Stimulated activated CD4-positive, alpha-beta T cell treated with anti-CD3 and anti-CD28 coated beads, Interleukin-2, amount 100 ng/mL, for 48 hours (primary cell): ENCODE data around the gene ZNF326.
A peak's percentile ranks its signal among the peaks of the same experiment; 100 is the strongest.
"Not testable (repeated sequence)": the region's sequence is repeated elsewhere in the genome, so short reads cannot be mapped to it uniquely, and the experiment has no call there.

Experiments
- DNase-seq, 2 donors: peaks; one replicate each; pipeline ENCODE4 v3.0.0-alpha.2; 2020

Gene ZNF326

GRCh38 chr1:89966656-89967055 lies 28.3 kb upstream of the ZNF326 start:
- DNase-seq, result no peak

GRCh38 chr1:89971600-89971999 lies 23.3 kb upstream of the ZNF326 start:
- no peak for DNase-seq

GRCh38 chr1:89972024-89972423 lies 22.9 kb upstream of the ZNF326 start:
- DNase-seq, result no peak

GRCh38 chr1:89973471-89974127 lies 21.3 kb upstream of the ZNF326 start:
- no peak for DNase-seq

GRCh38 chr1:89974256-89974655 lies 20.7 kb upstream of the ZNF326 start:
- no peak for DNase-seq

- DNase-seq, result no peak
These were observed 20.0 kb upstream of the ZNF326 start for GRCh38 chr1:89974696-89975470.

- DNase-seq, result no peak
These were observed 19.3 kb upstream of the ZNF326 start for GRCh38 chr1:89975540-89976125.

GRCh38 chr1:89978755-89979154 lies 16.2 kb upstream of the ZNF326 start:
- DNase-seq, result no peak

- DNase-seq, result no peak
These were observed 14.3 kb upstream of the ZNF326 start for GRCh38 chr1:89980605-89981004.

GRCh38 chr1:89982846-89983245 lies 12.1 kb upstream of the ZNF326 start:
- DNase-seq, result not testable (repeated sequence)

GRCh38 chr1:89984564-89985116 lies 10.3 kb upstream of the ZNF326 start:
- not testable (repeated sequence) for DNase-seq

GRCh38 chr1:89986020-89986419 lies 8.9 kb upstream of the ZNF326 start:
- DNase-seq, result no peak

- DNase-seq, result peak; percentile 26 to 46
These were observed 7.6 kb upstream of the ZNF326 start for GRCh38 chr1:89987159-89987819.

- DNase-seq, result no peak
These were observed 5.8 kb upstream of the ZNF326 start for GRCh38 chr1:89989099-89989498.

- no peak for DNase-seq
These were observed 5.1 kb upstream of the ZNF326 start for GRCh38 chr1:89989799-89990198.

- no peak for DNase-seq
These were observed 3.7 kb upstream of the ZNF326 start for GRCh38 chr1:89990976-89991831.

- DNase-seq, result no peak
These were observed 1.4 kb upstream of the ZNF326 start for GRCh38 chr1:89993541-89993940.

GRCh38 chr1:89994231-89994804 lies 592 bp upstream of the ZNF326 start:
- DNase-seq, result no peak

GRCh38 chr1:89995598-89996449 lies 914 bp downstream of the ZNF326 start:
- no peak for DNase-seq

GRCh38 chr1:89996450-89997110 lies 1.7 kb downstream of the ZNF326 start:
- DNase-seq, result no peak
